Mucosa of descending colon (tissue), 3 donors: ENCODE measurements around the gene MICAL3. TPM values are rescaled to one million over a fixed set of nuclear protein-coding genes. Genes with fewer than 3 reads are reported as not detected.

ENCODE experiments used
- ATAC-seq: fragments of 200-7000 bp; cut with Tn5 transposase; one replicate; pipeline ENCODE4 v1.9.1; 2020; ENCODE audit warnings: mild to moderate bottlenecking, moderate library complexity
- DNase-seq, 3 donors: peaks; one replicate each; pipeline ENCODE4 v3.0.0-alpha.2; 2020
- H3K36me3 ChIP-seq: fragments of 200-600 bp; one replicate; pipeline ENCODE4 v1.8.0; 2021; ENCODE audit warnings: low read depth, mild to moderate bottlenecking
- H3K4me1 ChIP-seq: fragments of 200-600 bp; one replicate; pipeline ENCODE4 v1.8.0; 2021; ENCODE audit warnings: low read depth, mild to moderate bottlenecking
- H3K4me3 ChIP-seq: fragments of 200-600 bp; one replicate; pipeline ENCODE4 v1.8.0; 2021; ENCODE audit warnings: mild to moderate bottlenecking
- H3K9me3 ChIP-seq: fragments of 200-600 bp; one replicate; pipeline ENCODE4 v1.8.0; 2021; ENCODE audit warnings: mild to moderate bottlenecking
- intact Hi-C, 2 donors: fragments of 100-400 bp; cut with DNase I in 1 of 2; cut with micrococcal nuclease in 1 of 2; formaldehyde crosslinking; loops; one replicate each; pipeline versions ENCODE4 v1.11.0 to v1.11.1; 2022; cut with DNase I, micrococcal nuclease
- total RNA-seq, 3 donors: library from RNA; stranded (reverse); fragmentation: NEBNext Ultra II Directional in 2 of 3; extraction: Animal tissue kit (Norgen Biotek cat#: 25700) in 2 of 3; gene quantifications; one replicate each; pipeline versions ENCODE4 v1.2.1 to v1.2.4, GENCODE V29; 2021 to 2023
- TF ChIP-seq, protein P1 (sequence below): fragments of 200-600 bp; IDR thresholded peaks from one replicate; pipeline ENCODE4 v1.8.0; 2022; ENCODE audit warnings: antibody characterized with exemption, mild to moderate bottlenecking
- donor health status: DM: no; HTN: no; CAD: no; lungs with moderate emphysema.
- donor health status: DM: no; HTN: no; CAD: no.
- donor health status: DM: no; HTN: yes; CAD: no.

Gene MICAL3
- total RNA-seq, 3 donors from 2014 or later = 75.8 to 135 (median 129) TPM

GRCh38 chr22:18060646-18061620, 36.6 kb upstream of the MICAL3 start:
- Histone ChIP-seq H3K4me3 (no peak overlapping the region), H3K4me1 (peaks cover 21% of the 10 kb centered on the region), H3K36me3 (no peaks in the 10 kb centered on the region), H3K9me3 (no peaks in the 10 kb centered on the region)
- TF ChIP-seq, protein P1, sequence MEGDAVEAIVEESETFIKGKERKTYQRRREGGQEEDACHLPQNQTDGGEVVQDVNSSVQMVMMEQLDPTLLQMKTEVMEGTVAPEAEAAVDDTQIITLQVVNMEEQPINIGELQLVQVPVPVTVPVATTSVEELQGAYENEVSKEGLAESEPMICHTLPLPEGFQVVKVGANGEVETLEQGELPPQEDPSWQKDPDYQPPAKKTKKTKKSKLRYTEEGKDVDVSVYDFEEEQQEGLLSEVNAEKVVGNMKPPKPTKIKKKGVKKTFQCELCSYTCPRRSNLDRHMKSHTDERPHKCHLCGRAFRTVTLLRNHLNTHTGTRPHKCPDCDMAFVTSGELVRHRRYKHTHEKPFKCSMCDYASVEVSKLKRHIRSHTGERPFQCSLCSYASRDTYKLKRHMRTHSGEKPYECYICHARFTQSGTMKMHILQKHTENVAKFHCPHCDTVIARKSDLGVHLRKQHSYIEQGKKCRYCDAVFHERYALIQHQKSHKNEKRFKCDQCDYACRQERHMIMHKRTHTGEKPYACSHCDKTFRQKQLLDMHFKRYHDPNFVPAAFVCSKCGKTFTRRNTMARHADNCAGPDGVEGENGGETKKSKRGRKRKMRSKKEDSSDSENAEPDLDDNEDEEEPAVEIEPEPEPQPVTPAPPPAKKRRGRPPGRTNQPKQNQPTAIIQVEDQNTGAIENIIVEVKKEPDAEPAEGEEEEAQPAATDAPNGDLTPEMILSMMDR = no peak
- ATAC-seq (peak; percentile 76), DNase-seq (peak in 1 of 3 donors; percentile 66)
- intact Hi-C loops = no loop called here

GRCh38 chr22:18059991-18060390, 35.6 kb upstream of the MICAL3 start:
- Histone ChIP-seq H3K36me3 (no peaks in the 10 kb centered on the region), H3K4me1 (peaks cover 24% of the 10 kb centered on the region), H3K4me3 (no peak overlapping the region), H3K9me3 (no peaks in the 10 kb centered on the region)
- TF ChIP-seq, protein P1 = no peak
- intact Hi-C loops = no loop called here
- DNase-seq (no peak), ATAC-seq (no peak)

DNA sequence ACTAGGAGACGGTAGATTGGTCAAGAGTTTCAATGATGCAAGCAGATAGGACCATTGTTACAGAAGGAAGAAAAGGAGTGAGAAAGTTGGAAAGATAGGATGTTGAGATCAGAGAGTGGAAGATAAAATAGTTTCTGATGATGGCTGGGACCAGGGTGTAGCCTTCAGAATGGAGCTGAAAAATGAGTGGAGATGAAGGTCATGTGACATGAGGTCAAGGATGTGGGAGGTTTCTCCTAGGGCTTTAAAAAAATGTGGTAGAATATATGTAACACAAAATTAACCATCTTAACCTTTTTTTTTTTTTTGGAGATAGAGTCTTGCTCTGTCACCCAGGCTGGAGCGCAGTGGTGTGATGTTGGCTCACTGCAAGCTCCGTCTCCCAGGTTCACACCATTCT, 35.1 kb upstream of the MICAL3 start:
- no peaks in the 10 kb centered on the region for H3K9me3 ChIP-seq
- H3K4me1 ChIP-seq = peaks cover 24% of the 10 kb centered on the region
- H3K4me3 ChIP-seq = no peak overlapping the region
- no peaks in the 10 kb centered on the region for H3K36me3 ChIP-seq
- intact Hi-C loops = no loop called here
- ATAC-seq (no peak), DNase-seq (no peak)
- TF ChIP-seq, protein P1 = no peak

DNA sequence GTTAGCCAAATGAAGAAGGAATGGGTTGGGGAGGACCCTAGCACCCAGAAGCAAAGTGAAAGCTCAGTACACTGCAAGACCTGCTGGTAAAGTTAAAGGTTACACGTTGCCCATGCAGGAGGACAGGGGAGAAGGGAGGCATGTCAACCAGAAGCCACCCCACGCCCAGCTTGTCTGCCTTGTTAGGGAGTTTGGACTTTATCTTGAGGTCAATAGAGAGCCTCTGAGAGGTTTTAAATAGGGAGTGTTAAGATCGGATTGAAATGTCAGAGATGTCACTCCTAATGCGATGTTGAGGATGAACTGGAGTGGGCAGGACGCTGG, 34.7 kb upstream of the MICAL3 start:
- Histone ChIP-seq H3K36me3 (no peaks in the 10 kb centered on the region), H3K4me1 (peaks cover 24% of the 10 kb centered on the region), H3K4me3 (no peak overlapping the region), H3K9me3 (no peaks in the 10 kb centered on the region)
- TF ChIP-seq, protein P1 = no peak
- intact Hi-C loops = no loop called here
- no peak for DNase-seq
- no peak for ATAC-seq

DNA sequence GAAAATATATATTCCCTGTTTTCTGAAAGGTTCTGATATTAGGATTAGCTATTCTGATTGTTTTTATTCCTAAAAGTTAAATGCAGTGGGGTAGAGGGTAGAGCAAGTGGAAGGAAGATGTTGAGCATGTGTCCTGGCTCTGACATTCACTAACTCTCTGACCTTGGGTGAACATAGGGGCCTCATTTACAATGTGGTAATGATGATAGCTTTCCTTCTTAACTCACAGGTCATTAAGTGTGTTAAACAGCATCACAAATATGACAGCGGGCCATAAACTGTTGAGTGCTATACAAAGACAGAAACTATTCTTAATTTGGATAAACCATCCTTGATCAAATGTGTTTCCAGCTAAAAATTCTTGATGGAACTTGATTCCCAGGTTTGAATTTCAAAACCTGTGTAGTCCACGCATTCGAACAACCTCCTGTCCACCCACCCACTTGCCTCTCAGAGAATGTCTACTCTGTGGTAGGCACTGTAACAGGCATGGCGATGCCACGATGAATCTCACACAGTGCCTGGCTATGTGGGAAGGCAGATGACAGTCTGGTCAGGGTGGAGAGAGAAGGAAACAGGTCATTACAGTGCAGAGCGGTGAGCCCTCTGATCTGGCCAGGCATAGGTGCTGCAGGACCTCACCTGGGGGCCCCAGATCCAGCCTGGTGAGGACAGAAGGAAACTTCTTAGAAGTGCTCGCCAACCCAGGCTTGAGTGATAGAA, 34.2 kb upstream of the MICAL3 start:
- Histone ChIP-seq H3K4me1 (peaks cover 24% of the 10 kb centered on the region), H3K36me3 (no peaks in the 10 kb centered on the region), H3K9me3 (no peaks in the 10 kb centered on the region), H3K4me3 (no peak overlapping the region)
- intact Hi-C loops = no loop called here
- TF ChIP-seq, protein P1 = no peak
- no peak for DNase-seq
- no peak for ATAC-seq
